ENCODE measurements around the gene ZNF20. TPM values are rescaled to one million over a fixed set of nuclear protein-coding genes. Genes with fewer than 3 reads are reported as not detected.
"Not testable (repeated sequence)": the region's sequence is repeated elsewhere in the genome, so short reads cannot be mapped to it uniquely, and the experiment has no call there.

The ZNF20 gene
- total RNA-seq, 4 donors from 2014 or later: 2.6 to 5.2 (median 3.8) TPM

DNA sequence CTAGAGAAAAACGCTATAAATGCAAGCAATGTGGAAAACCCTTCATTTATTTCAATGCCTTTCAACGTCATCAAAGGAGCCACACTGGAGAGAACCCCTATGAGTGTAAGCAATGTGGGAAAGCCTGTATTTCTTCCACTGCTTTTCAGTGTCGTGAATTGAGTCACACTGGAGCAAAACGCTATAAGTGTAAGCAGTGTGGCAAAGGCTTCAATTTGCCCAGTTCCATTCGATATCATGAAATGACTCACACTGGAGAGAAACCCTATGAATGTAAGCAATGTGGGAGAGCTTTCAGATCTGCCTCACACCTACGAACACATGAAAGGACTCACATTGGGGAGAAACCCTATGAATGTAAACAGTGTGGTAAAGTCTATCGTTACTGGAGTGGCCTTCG lies 27.4 kb downstream of the ZNF20 start:
- H3K27me3 ChIP-seq: no peaks in the 10 kb centered on the region
- intact Hi-C loops (cut with DNase I): no loop called here
- no peak overlapping the region for H3K4me3 ChIP-seq
- no peaks in the 10 kb centered on the region for H3K4me1 ChIP-seq
- DNase-seq: no peak
- H3K9me3 ChIP-seq: peaks cover 0 to 62% (median 20%) of the 10 kb centered on the region in 3 donors
- H3K27ac ChIP-seq: no peak overlapping the region
- peaks cover 0 to 36% (median 5%) of the 10 kb centered on the region in 3 donors for H3K36me3 ChIP-seq
- 75 to 87% methylated on average over 8 of the region's 8 CpGs for WGBS, 2 donors
- TF ChIP-seq POLR2A (IDR thresholded peaks at IDR 0.05): no peak
- TF ChIP-seq, protein P1, sequence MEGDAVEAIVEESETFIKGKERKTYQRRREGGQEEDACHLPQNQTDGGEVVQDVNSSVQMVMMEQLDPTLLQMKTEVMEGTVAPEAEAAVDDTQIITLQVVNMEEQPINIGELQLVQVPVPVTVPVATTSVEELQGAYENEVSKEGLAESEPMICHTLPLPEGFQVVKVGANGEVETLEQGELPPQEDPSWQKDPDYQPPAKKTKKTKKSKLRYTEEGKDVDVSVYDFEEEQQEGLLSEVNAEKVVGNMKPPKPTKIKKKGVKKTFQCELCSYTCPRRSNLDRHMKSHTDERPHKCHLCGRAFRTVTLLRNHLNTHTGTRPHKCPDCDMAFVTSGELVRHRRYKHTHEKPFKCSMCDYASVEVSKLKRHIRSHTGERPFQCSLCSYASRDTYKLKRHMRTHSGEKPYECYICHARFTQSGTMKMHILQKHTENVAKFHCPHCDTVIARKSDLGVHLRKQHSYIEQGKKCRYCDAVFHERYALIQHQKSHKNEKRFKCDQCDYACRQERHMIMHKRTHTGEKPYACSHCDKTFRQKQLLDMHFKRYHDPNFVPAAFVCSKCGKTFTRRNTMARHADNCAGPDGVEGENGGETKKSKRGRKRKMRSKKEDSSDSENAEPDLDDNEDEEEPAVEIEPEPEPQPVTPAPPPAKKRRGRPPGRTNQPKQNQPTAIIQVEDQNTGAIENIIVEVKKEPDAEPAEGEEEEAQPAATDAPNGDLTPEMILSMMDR (IDR thresholded peaks at IDR 0.05): no peak

DNA sequence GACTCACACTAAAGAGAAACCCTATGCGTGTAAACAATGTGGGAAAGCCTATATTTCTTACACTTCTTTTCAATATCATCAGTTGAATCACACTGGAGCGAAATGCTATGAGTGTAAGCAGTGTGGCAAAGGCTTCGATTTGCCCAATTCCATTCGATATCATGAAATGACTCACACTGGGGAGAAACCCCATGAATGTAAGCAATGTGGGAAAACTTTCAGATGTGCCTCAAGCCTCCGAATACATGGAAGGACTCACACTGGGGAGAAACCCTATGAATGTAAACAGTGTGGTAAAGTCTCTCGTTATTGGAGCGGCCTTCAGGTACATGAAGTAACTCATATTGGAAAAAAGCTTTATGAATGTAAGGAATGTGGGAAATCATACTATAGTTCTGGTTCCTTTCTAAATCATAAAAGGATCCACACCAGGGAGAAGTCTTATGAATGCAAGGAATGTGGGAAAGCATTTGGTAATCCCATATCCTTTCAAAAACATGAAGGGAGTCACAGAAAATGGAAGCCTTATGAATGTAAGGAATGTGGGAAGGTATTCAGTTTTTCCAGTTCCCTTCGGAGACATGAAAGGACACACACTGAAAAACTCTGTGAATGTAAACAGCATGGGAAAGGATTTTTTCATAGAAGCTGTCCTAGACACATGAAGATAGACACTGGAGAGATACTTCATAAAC lies 28.1 kb downstream of the ZNF20 start:
- Histone ChIP-seq H3K4me1 (no peaks in the 10 kb centered on the region), H3K9me3 (peaks cover 0 to 62% (median 20%) of the 10 kb centered on the region in 3 donors), H3K27me3 (no peaks in the 10 kb centered on the region), H3K4me3 (no peak overlapping the region), H3K27ac (no peak overlapping the region), H3K36me3 (peaks cover 0 to 36% (median 5%) of the 10 kb centered on the region in 3 donors)
- DNase-seq: no peak
- TF ChIP-seq POLR2A (IDR thresholded peaks at IDR 0.05): no peak
- TF ChIP-seq, protein P1 (IDR thresholded peaks at IDR 0.05): no peak
- intact Hi-C loops (cut with DNase I): no loop called here
- 91 to 93% methylated on average over 8 of the region's 8 CpGs for WGBS, 2 donors

DNA sequence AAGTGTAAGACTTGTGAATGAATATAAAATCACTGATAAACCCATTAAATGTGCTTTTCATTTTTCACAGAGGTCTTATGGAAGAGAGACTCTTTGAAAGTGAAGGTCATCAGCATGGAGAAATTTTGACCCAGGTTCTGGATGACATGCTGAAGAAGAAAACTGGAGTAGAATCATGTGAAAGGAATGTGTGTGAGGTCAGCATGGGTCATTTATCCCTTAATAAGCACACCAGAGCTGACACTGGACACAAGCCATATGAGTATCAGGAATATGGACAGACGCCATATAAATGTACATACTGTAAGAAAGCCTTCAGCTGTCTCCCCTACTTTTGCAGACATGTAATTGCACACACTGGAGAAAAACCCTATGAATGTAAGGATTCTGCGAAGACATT lies 29.0 kb downstream of the ZNF20 start:
- Histone ChIP-seq H3K36me3 (peaks cover 0 to 36% (median 5%) of the 10 kb centered on the region in 3 donors), H3K27me3 (no peaks in the 10 kb centered on the region), H3K9me3 (peaks cover 0 to 71% (median 20%) of the 10 kb centered on the region in 3 donors), H3K4me3 (no peak overlapping the region), H3K4me1 (no peaks in the 10 kb centered on the region), H3K27ac (no peak overlapping the region)
- intact Hi-C loops (cut with DNase I): no loop called here
- TF ChIP-seq, protein P1 (IDR thresholded peaks at IDR 0.05): no peak
- no peak for TF ChIP-seq POLR2A (IDR thresholded peaks at IDR 0.05)
- DNase-seq: no peak
- WGBS, 2 donors: 45 to 46% methylated on average over 2 of the region's 2 CpGs

- H3K27ac ChIP-seq; H3K4me3 ChIP-seq; DNase-seq; H3K4me1 ChIP-seq; H3K27me3 ChIP-seq; intact Hi-C loops (cut with DNase I); H3K36me3 ChIP-seq: not testable (repeated sequence)
- peaks cover 0 to 51% (median 3%) of the 10 kb centered on the region in 3 donors for H3K9me3 ChIP-seq
- WGBS, 2 donors: 79 to 95% methylated on average over 4 of the region's 4 CpGs
Observed at GRCh38 chr19:12103909-12104308, 36.2 kb downstream of the ZNF20 start.

GRCh38 chr19:12098040-12098439 lies 42.1 kb downstream of the ZNF20 start:
- no peak for DNase-seq
- Histone ChIP-seq H3K36me3 (no peaks in the 10 kb centered on the region), H3K27me3 (no peaks in the 10 kb centered on the region), H3K4me1 (peaks cover 0 to 8% (median 0%) of the 10 kb centered on the region in 3 donors), H3K9me3 (peaks cover 0 to 24% (median 9%) of the 10 kb centered on the region in 3 donors), H3K4me3 (no peak overlapping the region), H3K27ac (no peak overlapping the region)
- TF ChIP-seq, protein P1 (IDR thresholded peaks at IDR 0.05): no peak
- TF ChIP-seq POLR2A (IDR thresholded peaks at IDR 0.05): no peak
- intact Hi-C loops (cut with DNase I): no loop called here
- whole genome bisulfite sequencing, 2 donors: 54 to 63% methylated on average over 8 to 9 of the region's 9 CpGs

Data from esophagus squamous epithelium (tissue), 5 donors.